Measurements from ENCODE around the gene GATAD2B.
"Not testable (repeated sequence)": the region's sequence is repeated elsewhere in the genome, so short reads cannot be mapped to it uniquely, and the experiment has no call there.

The GATAD2B gene

DNA sequence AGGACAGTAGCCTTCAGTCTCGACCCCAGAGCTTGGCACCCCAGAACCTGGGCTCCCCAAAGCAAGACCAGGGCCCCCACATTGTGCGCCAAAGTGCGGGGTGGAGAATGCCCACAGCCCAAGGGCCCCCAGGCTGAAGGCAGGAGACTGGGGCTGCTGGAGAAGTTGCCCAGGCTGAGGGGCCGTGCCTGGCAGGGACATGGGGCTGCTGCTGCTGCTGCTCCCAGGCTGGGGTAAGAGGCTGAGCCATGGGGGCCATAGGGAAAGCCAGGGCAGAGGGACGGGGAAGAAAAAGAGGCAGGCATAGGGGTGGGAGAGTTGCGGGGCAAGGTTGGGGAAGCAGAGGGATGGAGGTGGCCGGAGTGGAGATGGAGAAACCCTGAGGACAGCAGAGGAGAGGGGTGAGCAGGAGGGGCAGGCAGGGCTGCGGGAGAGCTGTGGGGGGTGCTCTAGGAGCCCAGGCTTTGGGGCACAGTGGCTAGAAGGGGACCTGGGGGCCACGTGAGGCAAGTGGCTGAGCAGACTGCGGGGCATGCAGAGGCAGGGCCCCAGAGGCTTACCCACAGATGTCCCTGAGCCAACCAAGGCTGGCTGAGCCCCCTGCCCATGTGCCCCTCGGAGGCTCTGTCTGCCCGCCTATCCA, 128.7 kb downstream of the GATAD2B start:
- no peak for DNase-seq

DNA sequence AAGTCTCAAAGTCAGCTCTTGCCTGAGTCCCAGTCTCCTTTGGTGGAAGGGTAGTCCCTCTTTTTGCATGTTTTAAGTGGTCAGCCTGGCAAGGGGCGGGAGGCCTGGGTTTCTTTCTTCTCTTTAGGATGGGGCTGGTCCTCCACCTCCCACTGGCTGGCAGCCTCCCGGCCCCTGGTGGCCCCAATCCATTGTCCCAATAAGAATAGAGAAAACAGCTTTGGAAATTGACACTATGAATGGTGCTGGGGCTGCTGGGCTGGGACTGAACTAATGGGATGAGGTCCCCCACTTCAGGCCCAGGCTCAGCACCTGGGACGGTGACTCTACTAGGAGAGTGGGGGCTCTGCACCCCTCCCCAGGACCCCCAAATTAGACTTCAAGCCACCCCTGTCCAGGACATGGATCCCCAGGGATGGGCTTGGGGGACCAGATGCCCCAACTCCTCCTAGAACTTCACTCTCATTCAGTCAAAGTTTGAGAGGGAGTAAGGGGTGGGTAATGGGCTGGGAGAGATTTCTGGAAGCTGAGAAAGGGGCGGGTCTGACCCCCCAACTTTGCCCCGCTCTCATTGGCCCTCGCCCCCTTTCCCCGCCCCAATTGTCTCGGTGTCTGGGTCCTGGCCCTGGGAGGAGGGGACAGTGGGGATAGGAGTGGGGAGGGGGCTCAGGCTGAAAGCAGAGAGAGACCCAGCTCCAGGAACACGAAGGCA, 129.4 kb downstream of the GATAD2B start:
- DNase-seq: no peak

DNA sequence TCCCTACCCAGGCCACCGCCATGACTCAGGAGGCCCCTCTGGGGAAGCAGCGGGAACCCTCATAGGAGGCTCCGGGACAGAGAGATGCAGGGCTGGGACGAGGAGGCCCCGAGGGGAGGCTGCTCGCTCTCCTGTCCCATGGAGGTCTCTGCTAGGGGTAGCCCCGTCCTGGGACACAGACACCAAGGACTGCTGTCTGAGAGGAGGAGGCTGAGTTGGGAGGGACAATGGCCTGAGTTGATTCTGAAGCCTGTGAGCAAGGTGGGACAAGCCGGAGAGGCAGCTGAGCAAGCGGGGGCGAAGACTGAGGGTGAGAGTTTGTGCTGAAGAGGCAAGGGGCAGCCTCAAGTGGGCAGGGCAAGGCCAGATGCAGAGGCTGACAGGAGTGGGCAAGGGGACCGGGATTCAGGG, 130.1 kb downstream of the GATAD2B start:
- no peak for DNase-seq

DNA sequence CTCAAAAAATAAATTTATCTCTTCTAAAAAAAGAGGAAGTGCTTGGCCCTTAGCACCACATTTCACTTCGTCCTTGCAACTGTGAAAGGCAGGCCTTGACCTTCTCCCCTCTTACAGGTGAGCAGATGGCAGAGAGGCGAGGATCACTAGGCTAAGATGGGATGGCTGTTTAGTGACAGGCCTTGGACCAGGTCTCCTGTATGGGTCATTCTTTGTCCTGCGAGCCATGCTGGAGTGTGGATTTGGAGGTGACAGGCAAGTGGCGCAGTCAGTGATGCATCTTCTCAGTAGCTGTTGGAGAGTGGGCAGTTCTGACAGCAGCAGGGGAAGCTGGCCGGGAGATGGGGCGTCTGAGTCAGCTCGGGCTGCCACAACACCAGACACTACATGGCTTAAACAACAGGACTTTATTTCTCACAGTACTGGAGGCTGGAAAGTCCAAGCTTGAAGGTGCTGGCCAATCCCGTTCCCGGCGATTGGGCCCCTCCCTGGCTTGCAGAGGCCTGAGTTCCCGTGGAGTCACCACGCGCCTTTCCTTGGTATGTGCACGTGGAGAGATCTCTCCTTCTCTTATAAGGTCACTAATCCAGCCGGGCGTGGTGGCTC, 131.0 kb downstream of the GATAD2B start:
- no peak for DNase-seq

DNA sequence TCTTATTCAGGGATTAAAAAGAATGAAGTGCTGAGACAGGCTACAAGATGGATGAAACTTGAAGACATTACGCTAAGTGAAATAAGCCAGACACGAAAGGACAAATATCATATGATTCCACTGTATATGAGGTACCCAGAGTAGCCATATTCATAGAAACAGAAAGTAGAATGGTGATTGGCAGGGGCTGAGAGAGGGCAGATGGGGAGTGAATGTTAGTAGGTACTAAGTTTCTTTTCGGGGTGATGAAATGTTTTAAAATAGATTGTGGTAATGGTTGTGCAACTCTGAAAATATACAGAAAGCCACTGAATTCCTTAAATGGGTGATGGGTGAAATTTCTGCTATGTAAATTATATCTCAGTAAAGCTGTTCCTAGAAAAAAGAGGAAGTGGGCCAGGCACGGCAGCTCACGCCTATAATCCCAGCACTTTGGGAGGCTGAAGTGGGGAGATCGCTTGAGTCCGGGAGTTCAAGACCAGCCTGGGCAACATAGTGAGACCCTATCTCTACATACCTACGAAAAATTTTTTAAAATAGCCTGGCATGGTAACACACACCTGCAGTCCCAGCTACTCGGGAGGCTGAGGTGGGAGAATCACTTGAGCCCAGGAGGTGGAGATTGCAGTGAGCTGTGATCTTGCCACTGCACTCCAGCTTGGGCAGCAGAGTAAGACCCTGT, 131.7 kb downstream of the GATAD2B start:
- no peak for DNase-seq

DNA sequence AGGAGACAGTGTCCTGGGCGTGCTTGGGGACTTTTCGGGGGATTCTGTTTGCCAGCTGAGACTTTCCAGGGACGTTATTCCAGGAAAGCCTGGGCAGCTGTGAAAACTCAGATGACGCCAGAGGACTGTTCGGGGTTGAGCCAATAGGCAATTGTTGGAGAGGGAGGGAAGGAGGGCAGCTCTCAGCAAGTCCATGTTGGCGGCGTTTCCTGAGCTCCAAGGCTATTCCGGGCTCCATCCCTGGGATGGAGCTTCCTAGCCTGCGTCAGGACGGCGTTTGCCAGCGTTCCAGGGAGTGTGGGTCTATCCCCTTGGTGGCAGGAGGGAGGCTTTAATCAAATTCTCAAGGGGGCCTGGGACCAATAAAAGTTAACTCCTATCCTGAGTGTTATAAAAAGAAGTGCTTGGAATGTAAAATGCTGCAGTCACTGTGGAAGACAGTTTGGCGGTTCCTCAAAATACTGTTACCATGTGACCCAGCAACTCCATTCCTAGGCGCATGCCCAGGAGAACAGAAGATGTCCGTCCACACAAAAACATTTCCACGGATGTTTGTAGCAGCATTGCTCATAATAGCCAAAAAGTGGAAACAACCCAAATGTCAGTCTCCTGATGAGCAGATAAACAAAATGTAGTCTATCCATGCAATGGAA, 132.3 kb downstream of the GATAD2B start:
- DNase-seq: peak; percentile 84

DNA sequence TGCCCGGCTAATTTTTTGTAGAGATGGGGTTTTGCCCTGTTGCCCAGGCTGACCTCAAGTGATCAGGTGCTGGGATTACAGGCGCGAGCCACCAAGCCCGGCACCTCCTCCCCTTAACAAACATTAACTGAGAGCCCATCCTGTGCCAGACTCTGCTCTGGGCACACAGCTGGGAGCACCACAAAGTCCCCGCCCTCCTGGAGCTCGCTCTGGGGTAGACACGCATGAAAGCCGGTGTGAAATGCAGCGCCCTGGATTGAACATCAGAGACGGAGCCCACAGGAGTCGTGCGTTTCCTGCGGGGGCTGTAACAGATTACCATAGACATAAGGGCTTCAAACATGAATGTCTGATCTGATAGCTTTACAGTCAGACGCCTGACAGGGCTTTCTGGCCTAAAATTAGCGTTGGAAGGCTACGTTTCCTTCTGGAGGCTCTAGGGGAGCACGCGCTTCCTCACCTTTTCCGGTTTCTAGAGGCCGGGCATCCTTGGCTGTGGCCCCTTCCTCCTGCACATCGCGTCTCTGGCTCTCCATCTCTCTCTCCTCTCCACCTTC, 133.2 kb downstream of the GATAD2B start:
- peak; percentile 78 for DNase-seq

DNA sequence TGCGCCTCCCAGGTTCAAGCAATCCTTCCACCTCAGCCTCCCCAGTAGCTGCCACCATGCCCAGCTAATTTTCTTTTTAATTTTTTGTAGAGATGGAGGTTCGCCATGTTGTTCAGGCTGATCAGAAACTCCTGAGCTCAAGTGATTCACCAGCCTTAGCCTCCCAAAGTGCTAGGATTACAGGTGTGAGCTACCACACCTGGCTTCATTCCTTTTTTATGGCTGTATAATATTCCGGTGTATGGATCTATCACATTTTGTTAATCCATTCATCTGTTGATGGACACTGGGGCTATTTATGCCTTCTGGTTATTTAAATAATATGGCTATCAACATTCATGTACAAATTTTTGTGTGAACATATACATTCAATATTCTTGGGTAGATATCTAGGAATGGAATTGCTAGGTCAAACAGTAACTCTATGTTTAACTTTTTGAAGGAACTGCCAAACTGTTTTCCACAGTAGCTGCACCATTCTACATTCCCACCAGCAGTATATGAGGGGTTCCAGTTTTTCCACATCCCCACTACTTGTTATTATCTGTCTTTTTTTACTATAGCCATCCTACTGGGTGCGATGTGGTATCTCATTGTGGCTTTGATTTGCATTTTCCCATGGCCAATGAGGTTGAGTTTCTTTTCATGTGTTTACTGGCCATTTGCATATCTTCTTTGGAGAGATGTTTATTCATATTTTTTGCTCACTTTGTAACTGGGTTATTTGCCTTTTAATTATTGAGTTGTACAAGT, 136.6 kb downstream of the GATAD2B start:
- no peak for DNase-seq

DNA sequence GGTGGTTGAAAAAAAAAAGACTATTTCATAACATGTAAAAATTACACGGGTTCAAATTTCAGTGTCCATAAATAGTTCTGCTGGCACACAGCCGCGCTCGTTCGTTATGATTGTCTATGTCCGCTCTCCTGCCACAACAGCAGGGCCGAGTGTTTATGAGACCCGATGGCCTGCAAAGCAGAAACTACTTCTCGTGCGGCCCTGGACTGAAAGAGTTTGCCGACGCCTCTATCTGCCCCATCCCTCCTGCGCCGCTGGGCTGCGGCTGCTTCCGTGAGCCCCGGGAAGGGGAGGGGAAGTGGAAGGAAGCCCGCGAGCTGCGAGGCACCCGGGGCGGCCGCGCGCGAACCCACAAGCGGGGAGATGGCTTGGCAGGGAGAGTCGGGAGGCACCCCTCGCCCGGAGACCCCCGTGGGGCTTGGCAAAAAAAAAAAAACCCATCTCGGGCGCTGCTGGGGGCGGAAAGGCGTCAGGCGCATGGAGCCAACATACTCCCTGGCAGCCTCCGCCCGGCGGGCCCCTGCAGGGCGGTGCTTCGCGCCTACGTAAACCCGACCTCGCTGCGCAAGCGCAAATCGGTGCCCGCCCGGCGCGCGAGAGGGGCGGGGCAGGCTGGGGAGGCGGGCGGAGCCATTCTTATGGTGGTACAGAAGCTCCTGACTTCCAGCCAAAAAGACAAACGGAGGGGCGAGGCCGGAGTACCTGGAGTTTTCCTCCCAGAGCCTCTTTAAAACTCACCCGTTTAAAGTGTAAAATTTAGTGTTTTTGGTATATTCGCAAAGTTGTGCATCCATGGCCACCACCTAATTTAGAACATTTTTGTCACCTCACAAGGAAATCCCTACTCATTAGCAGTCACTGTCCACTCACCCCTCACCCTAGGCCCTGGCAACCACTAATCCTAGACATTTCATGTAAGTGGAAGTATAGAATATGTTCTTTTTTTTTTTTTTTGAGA, 139.3 kb downstream of the GATAD2B start:
- peak; percentile 87 for DNase-seq

DNA sequence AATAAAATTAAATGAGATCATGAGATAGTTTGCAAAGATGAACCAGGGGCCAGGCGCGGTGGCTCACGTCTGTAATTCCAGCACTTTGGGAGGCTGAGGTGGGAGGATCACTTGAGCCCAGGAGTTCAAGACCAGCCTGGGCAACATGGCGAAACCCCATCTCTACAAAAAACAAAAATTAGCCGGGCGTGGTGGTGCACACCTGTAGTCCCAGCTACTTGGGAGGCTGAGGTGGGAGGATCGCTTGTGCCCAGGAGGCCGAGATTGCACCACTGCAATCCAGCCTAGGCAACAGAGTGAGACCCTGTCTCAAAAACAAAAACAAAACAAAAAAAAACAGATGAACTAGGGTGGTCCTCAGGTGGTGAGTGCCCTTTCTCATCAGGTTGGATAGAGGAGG, 140.1 kb downstream of the GATAD2B start:
- DNase-seq: not testable (repeated sequence)

DNA sequence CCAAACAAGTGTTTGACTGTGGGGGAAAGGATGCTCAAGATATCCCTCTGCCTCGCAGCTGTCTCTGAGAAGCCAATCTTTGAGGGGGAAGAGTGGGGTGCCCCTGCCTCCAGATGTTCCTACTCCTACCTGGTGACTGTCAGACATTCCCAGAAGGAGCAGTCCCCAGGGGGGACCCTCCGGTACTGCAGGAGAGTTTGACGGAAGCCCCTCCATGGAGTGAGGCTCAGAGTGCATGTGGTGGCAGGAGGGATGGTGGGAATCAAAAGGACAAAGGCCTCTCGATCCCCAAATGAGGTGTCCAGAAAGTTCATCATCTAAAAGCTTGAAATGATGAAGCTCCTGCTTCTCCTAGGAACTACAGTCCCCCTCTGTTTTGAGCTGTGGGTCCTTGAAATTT, 142.2 kb downstream of the GATAD2B start:
- no peak for DNase-seq

DNA sequence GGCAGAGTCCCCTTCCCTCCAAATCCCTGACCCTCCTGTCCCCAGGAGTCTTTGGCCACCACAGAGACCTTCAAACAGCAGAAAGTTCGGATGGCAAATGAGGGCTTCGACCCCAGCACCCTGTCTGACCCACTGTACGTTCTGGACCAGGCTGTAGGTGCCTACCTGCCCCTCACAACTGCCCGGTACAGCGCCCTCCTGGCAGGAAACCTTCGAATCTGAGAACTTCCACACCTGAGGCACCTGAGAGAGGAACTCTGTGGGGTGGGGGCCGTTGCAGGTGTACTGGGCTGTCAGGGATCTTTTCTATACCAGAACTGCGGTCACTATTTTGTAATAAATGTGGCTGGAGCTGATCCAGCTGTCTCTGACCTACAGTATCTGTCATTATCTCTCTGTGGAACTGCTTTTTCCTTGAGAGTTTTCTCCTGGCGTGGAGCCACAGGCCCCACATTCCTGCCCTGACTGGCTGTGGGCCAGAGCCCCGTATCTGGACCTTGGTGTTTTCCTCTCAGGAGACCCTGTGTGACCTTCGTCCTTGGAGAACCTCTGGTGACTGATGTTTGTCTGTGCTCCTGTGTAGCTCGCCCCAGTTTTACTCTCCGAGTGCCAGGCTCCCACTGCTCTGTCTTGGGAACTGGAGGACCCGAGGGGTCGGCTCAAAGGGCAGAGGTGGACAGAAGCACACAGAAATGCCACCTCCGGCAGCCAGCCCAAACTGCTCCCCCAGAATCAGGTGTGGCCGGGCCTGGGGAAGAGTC, 142.8 kb downstream of the GATAD2B start:
- DNase-seq: no peak

DNA sequence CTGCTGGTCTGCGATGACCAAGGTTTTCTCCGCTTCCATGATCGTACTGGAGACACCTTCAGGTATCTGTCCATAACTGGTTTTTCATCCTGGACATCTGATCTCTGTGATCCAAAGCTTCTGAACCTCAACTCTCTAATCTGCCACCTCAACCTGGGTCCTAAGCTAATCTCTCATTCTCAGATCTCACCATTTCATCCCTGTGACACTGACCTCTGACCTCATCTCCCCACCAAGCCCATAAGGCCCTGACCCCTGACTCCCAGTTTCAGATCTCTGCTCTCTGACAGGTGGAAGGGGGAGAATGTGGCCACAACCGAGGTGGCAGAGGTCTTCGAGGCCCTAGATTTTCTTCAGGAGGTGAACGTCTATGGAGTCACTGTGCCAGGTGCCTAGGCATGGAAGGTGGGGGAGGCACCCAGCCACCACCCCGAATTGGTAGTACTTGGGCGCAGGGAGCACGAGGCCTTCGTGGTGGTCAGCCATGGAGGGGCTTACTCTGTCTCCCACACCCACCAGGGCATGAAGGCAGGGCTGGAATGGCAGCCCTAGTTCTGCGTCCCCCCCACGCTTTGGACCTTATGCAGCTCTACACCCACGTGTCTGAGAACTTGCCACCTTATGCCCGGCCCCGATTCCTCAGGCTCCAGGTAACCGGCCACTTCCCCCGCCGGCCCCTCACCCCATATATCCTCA, 143.8 kb downstream of the GATAD2B start:
- DNase-seq: no peak

DNA sequence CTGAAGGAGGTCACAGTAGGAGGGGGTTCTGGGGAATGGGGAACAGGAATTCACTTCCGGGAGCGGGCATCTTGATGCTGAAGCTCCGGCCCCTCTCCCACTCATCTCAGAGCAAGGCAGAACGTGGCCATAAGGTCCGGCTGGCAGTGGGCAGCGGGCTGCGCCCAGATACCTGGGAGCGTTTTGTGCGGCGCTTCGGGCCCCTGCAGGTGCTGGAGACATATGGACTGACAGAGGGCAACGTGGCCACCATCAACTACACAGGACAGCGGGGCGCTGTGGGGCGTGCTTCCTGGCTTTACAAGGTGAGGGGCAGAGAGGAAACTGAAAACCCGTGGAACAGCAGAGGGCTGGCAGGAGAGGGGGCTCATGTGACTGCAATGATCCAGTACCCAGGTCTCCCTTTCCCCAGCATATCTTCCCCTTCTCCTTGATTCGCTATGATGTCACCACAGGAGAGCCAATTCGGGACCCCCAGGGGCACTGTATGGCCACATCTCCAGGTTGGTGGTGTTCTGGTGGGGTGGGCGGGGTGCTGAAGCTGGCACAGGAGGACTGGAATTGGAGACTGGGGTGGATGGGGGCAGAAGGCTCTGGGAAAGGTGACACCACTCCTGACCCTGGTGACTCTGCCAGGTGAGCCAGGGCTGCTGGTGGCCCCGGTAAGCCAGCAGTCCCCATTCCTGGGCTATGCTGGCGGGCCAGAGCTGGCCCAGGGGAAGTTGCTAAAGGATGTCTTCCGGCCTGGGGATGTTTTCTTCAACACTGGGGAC, 144.5 kb downstream of the GATAD2B start:
- no peak for DNase-seq

DNA sequence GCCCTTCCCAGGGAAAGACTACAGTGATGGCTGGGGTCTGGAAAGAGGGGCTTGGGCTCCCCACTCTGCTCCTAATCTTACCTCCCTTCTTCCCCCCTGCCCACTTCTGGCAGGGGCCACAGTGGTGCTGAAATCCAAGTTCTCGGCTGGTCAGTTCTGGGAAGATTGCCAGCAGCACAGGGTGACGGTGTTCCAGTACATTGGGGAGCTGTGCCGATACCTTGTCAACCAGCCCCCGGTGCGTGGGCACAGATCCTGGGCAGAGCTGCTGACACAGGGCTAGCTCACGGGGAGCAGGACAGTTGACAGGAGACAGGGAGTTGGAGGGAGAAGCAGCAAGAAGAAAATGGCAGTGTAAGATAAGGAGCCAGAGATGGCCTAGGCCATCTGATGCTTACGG, 145.1 kb downstream of the GATAD2B start:
- DNase-seq: no peak

DNA sequence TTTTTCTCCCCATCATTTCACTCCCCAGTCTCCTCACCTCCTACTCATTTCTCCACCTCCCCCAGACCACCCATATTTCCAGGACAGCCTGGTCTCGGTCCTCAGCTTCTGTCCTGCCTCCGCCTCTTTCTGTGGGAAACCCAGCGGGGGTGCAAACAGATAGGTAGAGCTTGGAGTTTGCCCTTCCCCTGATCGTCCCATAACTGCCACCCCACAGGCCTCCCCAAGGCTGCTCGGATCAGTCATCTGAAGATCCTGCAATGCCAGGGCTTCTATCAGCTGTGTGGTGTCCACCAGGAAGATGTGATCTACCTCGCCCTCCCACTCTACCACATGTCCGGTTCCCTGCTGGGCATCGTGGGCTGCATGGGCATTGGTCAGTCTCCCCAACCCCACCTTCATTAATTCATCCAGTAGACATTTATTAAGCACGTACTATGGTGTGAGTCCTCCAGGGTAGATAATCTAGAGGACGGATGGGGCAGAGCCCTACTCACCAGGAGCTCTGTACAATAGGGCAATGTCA, 145.9 kb downstream of the GATAD2B start:
- no peak for DNase-seq

DNA sequence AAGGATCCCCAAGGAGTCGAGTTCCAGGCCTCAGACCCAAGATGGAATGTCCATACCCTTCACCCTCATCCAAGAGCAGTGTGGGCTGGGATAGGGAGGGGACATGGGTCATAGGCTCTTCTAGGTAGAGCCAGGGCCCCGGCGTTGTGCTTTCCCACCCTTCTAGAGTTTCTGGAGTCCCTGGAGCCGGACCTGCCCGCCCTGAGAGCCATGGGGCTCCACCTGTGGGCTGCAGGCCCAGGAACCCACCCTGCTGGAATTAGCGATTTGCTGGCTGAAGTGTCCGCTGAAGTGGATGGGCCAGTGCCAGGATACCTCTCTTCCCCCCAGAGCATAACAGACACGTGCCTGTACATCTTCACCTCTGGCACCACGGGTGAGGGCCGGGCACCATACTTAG, 146.4 kb downstream of the GATAD2B start:
- DNase-seq: no peak
